Measurements from ENCODE around the gene ZFAND2A. TPM values are rescaled to one million over a fixed set of nuclear protein-coding genes. Genes with fewer than 3 reads are reported as not detected.

ZFAND2A gene
- polyA plus RNA-seq, 3 donors: 30.6 to 126 (median 35.1) TPM

GRCh38 chr7:1175967-1176851 lies 16.2 kb upstream of the ZFAND2A start:
- H3K27ac Mint-ChIP-seq: peak overlapping the region in 3 of 7 donors; percentile 30 to 75 (median 46)
- H3K4me1 Mint-ChIP-seq: peaks cover 14% of the 10 kb centered on the region
- peaks cover 2 to 20% (median 12%) of the 10 kb centered on the region in 7 donors for H3K9me3 Mint-ChIP-seq
- H3K4me3 ChIP-seq (replicated peaks in 1 of 3; ENCODE audit: low read depth in 2 of 3, low read length in 3 of 3): peak overlapping the region in 2 of 3 experiments; percentile 18 to 54
- H3K9me3 ChIP-seq (replicated peaks in 1 of 2; ENCODE audit: control insufficient read depth in 1 of 2, insufficient read depth in 1 of 2, low read length in 2 of 2): peaks cover 0 to 6% of the 10 kb centered on the region in 2 donors
- H3K4me1 ChIP-seq (ENCODE audit: control insufficient read depth in 1 of 2, insufficient read depth in 2 of 2, low read length in 2 of 2): peaks cover 9 to 10% of the 10 kb centered on the region in 2 donors
- DNase-seq: peak; percentile 65 to 69 (median 66)
- peak overlapping the region; percentile 16 for H3K9ac ChIP-seq (ENCODE audit: insufficient read depth, low read length, poor library complexity, severe bottlenecking)
- H3K79me2 ChIP-seq (ENCODE audit: insufficient read depth, low read length): no peaks in the 10 kb centered on the region
- H3K27ac ChIP-seq (ENCODE audit: low read depth in 1 of 2, low read length in 2 of 2): peak overlapping the region in 1 of 2 donors; percentile 10
- peak overlapping the region; percentile 59 to 84 for H3K4me3 Mint-ChIP-seq
- no peaks in the 10 kb centered on the region for H3K27me3 ChIP-seq (ENCODE audit: control insufficient read depth in 2 of 2, insufficient read depth in 2 of 2, low read length in 2 of 2)
- no peaks in the 10 kb centered on the region for H3K36me3 ChIP-seq (replicated peaks in 1 of 2; ENCODE audit: control insufficient read depth in 1 of 2, insufficient read depth in 2 of 2, low read length in 2 of 2)
- peak overlapping the region; percentile 81 for H2AFZ ChIP-seq (ENCODE audit: insufficient read depth, low read depth, low read length, poor library complexity, severe bottlenecking)
- peak overlapping the region; percentile 66 for H3K4me2 ChIP-seq (replicated peaks; ENCODE audit: extremely low read depth, low read length, poor library complexity, severe bottlenecking)
- H4K20me1 ChIP-seq (ENCODE audit: insufficient read depth, low read length): no peaks in the 10 kb centered on the region
- TF ChIP-seq CTCF (IDR thresholded peaks at IDR 0.05): peak; percentile 95
- intact Hi-C loops (cut with micrococcal nuclease): loop anchor here in 1 of 2 donors (2.0 to 5.0 kb wide), 2 partner anchors 89 to 184 kb away; no protein-coding TSS in a partner anchor
- peaks cover 3 to 12% (median 6%) of the 10 kb centered on the region in 3 donors for H3K27me3 Mint-ChIP-seq (ENCODE audit: low read depth in 3 of 3)
- 34% methylated on average over 44 of the region's 44 CpGs for WGBS (ENCODE audit: insufficient coverage)
- H3K36me3 Mint-ChIP-seq: no peaks in the 10 kb centered on the region

GRCh38 chr7:1175597-1175966 lies 15.6 kb upstream of the ZFAND2A start:
- H3K9ac ChIP-seq (ENCODE audit: insufficient read depth, low read length, poor library complexity, severe bottlenecking): peak overlapping the region; percentile 16
- H3K36me3 ChIP-seq (replicated peaks in 1 of 2; ENCODE audit: control insufficient read depth in 1 of 2, insufficient read depth in 2 of 2, low read length in 2 of 2): no peaks in the 10 kb centered on the region
- peak overlapping the region; percentile 81 for H2AFZ ChIP-seq (ENCODE audit: insufficient read depth, low read depth, low read length, poor library complexity, severe bottlenecking)
- no peak overlapping the region for H3K27ac ChIP-seq (ENCODE audit: low read depth in 1 of 2, low read length in 2 of 2)
- WGBS (ENCODE audit: insufficient coverage): 92% methylated on average over 12 of the region's 15 CpGs
- Mint-ChIP-seq H3K27me3 (ENCODE audit: low read depth in 3 of 3) (peaks cover 3 to 12% (median 6%) of the 10 kb centered on the region in 3 donors), H3K27ac (peak overlapping the region in 1 of 7 donors; percentile 28), H3K4me1 (peaks cover 14% of the 10 kb centered on the region), H3K4me3 (peak overlapping the region; percentile 59 to 84), H3K9me3 (peaks cover 2 to 23% (median 15%) of the 10 kb centered on the region in 7 donors), H3K36me3 (no peaks in the 10 kb centered on the region)
- peak overlapping the region in 2 of 3 experiments; percentile 18 to 54 for H3K4me3 ChIP-seq (replicated peaks in 1 of 3; ENCODE audit: low read depth in 2 of 3, low read length in 3 of 3)
- peaks cover 8 to 10% of the 10 kb centered on the region in 2 donors for H3K4me1 ChIP-seq (ENCODE audit: control insufficient read depth in 1 of 2, insufficient read depth in 2 of 2, low read length in 2 of 2)
- intact Hi-C loops (cut with micrococcal nuclease): loop anchor here in 1 of 2 donors (5.0 kb wide), 1 partner anchor 183 kb away; no protein-coding TSS in a partner anchor
- DNase-seq: no peak
- no peak for TF ChIP-seq CTCF (IDR thresholded peaks at IDR 0.05)
- H3K9me3 ChIP-seq (replicated peaks in 1 of 2; ENCODE audit: control insufficient read depth in 1 of 2, insufficient read depth in 1 of 2, low read length in 2 of 2): peaks cover 0 to 6% of the 10 kb centered on the region in 2 donors
- no peaks in the 10 kb centered on the region for H4K20me1 ChIP-seq (ENCODE audit: insufficient read depth, low read length)
- H3K79me2 ChIP-seq (ENCODE audit: insufficient read depth, low read length): no peaks in the 10 kb centered on the region
- peak overlapping the region; percentile 66 for H3K4me2 ChIP-seq (replicated peaks; ENCODE audit: extremely low read depth, low read length, poor library complexity, severe bottlenecking)
- H3K27me3 ChIP-seq (ENCODE audit: control insufficient read depth in 2 of 2, insufficient read depth in 2 of 2, low read length in 2 of 2): no peaks in the 10 kb centered on the region
